GM13976 (cell line): ENCODE results near the gene B4GALT2.

ENCODE experiments used
- DNase-seq: peaks from one replicate; pipeline ENCODE4 v3.0.0; 2012; ENCODE audit warnings: low spot score
- in situ Hi-C: fragments of 300-500 bp; cut with MboI; formaldehyde crosslinking; loops from one replicate; pipeline ENCODE4 v1.12.0; 2022; ENCODE audit warnings: low sequenced_read_pairs, mixed read lengths, inconsistent platforms; ENCODE audit not compliant: unreplicated experiment
- TF ChIP-seq, protein P1 (sequence below): IDR thresholded peaks from 2 replicates; pipeline ENCODE4 v1.5.1; 2012; ENCODE audit warnings: borderline replicate concordance, mild to moderate bottlenecking; ENCODE audit not compliant: insufficient read depth; ENCODE audit errors: extremely low read depth, missing control alignments, control extremely low read depth

Gene B4GALT2

GRCh38 chr1:43946236-43947060 lies 32.6 kb upstream of the B4GALT2 start, which contains the start of gene IPO13:
TSS of gene IPO13 (plus strand) at chr1:43946950. CDS start at chr1:43947601, 651 bp downstream.
- in situ Hi-C loops, result loop anchor here (25.0 kb wide), 2 partner anchors 409 to 709 kb away; partner anchors contain the start of gene PTPRF
- TF ChIP-seq, protein P1, sequence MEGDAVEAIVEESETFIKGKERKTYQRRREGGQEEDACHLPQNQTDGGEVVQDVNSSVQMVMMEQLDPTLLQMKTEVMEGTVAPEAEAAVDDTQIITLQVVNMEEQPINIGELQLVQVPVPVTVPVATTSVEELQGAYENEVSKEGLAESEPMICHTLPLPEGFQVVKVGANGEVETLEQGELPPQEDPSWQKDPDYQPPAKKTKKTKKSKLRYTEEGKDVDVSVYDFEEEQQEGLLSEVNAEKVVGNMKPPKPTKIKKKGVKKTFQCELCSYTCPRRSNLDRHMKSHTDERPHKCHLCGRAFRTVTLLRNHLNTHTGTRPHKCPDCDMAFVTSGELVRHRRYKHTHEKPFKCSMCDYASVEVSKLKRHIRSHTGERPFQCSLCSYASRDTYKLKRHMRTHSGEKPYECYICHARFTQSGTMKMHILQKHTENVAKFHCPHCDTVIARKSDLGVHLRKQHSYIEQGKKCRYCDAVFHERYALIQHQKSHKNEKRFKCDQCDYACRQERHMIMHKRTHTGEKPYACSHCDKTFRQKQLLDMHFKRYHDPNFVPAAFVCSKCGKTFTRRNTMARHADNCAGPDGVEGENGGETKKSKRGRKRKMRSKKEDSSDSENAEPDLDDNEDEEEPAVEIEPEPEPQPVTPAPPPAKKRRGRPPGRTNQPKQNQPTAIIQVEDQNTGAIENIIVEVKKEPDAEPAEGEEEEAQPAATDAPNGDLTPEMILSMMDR, result peak; percentile 86
- peak; percentile 99 for DNase-seq

GRCh38 chr1:43947061-43947873 lies 31.7 kb upstream of the B4GALT2 start:
- TF ChIP-seq, protein P1, result no peak
- in situ Hi-C loops, result loop anchor here (25.0 kb wide), 2 partner anchors 410 to 710 kb away; partner anchors contain the start of gene PTPRF
- no peak for DNase-seq

- DNase-seq, result no peak
- TF ChIP-seq, protein P1, result no peak
- in situ Hi-C loops, result loop anchor here (25.0 kb wide), 2 partner anchors 411 to 711 kb away; partner anchors contain the start of gene PTPRF
Measured at GRCh38 chr1:43947874-43948437, 31.1 kb upstream of the B4GALT2 start.

- DNase-seq, result no peak
- in situ Hi-C loops, result loop anchor here (25.0 kb wide), 2 partner anchors 412 to 712 kb away; partner anchors contain the start of gene PTPRF
- TF ChIP-seq, protein P1, result no peak
Measured at GRCh38 chr1:43949678-43950077, 29.3 kb upstream of the B4GALT2 start.

DNA sequence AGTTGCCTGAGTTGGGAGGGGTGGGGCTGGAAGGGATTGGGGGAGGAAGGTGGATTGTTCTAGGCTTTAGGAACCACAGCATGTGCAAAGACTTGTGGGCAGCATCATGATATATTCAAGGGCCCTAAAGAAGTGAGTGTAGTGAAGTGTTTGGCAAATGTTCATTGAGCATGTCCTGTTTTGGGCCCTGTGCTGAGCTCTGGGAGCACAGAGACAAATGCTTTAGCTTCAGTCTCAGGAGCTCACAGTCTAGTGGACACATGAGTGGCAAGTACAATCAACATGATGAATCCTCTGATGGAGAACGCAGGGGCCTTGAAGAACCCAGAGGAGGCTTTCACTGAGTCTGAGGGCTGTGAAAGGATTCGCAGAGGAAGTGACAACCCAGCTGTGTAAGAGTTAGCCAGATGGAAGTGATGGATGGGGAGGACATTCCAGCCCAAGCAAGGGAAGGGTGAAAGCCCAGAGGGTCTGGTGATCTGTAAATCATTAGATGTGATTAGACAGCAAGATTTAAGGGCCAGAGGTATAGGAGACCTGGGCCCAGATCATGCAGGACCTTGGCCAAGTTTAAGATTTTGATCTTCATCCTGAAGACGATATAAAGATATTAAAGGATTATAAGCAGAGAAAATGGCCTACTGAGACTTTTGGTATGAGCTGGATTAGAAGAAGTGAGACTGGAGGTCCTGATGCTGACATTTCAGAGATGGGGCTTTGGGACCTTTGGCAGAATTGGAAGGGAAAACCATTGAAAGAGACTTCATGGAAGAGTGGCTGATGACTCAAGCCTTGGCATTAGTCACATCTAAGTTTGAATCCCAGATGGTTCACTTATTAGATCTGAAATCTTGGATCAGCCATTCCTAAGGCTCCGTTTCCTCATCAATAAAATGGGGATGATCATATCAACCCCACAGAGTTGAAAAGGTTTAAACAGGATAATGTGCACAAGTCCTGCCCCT lies 27.7 kb upstream of the B4GALT2 start:
- DNase-seq, result no peak
- TF ChIP-seq, protein P1, result no peak
- in situ Hi-C loops, result no loop called here
